CD8-positive, alpha-beta memory T cell (primary cell): ENCODE data around the gene GCDH. TPM values are rescaled to one million over a fixed set of nuclear protein-coding genes. Genes with fewer than 3 reads are reported as not detected.
A peak's percentile ranks its signal among the peaks of the same experiment; 100 is the strongest.

Experiments used
- CTCF ChIA-PET: fragments of 350-600 bp; sonication (Branson Sonifier 250); formaldehyde crosslinking; loops from one replicate; lab custom pipeline; 2021; ENCODE audit warnings: antibody characterized with exemption; lab: Charles Lee
- POLR2A ChIA-PET: fragments of 350-600 bp; sonication (Branson Sonifier 250); formaldehyde crosslinking; loops from one replicate; lab custom pipeline; 2021; ENCODE audit warnings: antibody characterized with exemption; lab: Charles Lee
- DNase-seq, 5 donors: peaks; one replicate each; pipeline versions ENCODE4 v3.0.0 to v3.0.0-alpha.2; 2020 to 2022; ENCODE audit warnings: mixed read lengths in 1 of 5
- H3K27ac ChIP-seq: one replicate; pipeline ENCODE4 v1.7.0; 2013; ENCODE audit warnings: low read depth, mild to moderate bottlenecking, low read length, moderate library complexity
- H3K27me3 ChIP-seq: 2 replicates; pipeline ENCODE4 v1.7.0; 2013; ENCODE audit warnings: low read length, mild to moderate bottlenecking; ENCODE audit not compliant: insufficient read depth, poor library complexity, severe bottlenecking
- H3K36me3 ChIP-seq: 2 replicates; pipeline ENCODE4 v1.7.0; 2013; ENCODE audit warnings: mild to moderate bottlenecking, low read length, moderate library complexity; ENCODE audit not compliant: insufficient read depth
- H3K4me1 ChIP-seq: 2 replicates; pipeline ENCODE4 v1.7.0; 2013; ENCODE audit warnings: mild to moderate bottlenecking, low read length, moderate library complexity; ENCODE audit not compliant: insufficient read depth
- H3K4me3 ChIP-seq: 2 replicates; pipeline ENCODE4 v1.7.0; 2013; ENCODE audit warnings: mild to moderate bottlenecking, low read length
- H3K9me3 ChIP-seq: 2 replicates; pipeline ENCODE4 v1.7.0; 2013; ENCODE audit warnings: mild to moderate bottlenecking, low read length
- H3K27ac Mint-ChIP-seq, 8 donors: one replicate each; pipeline ENCODE4 v1.8.0; 2020 to 2021; ENCODE audit warnings: mixed read lengths in 8 of 8, mild to moderate bottlenecking in 6 of 8, inconsistent platforms in 3 of 8, moderate library complexity in 3 of 8
- H3K27me3 Mint-ChIP-seq, 2 donors: one replicate each; pipeline ENCODE4 v1.8.0; 2020 to 2021; ENCODE audit warnings: mixed read lengths in 2 of 2, mild to moderate bottlenecking in 1 of 2, moderate library complexity in 1 of 2
- H3K36me3 Mint-ChIP-seq, 3 donors: one replicate each; pipeline ENCODE4 v1.8.0; 2020 to 2021; ENCODE audit warnings: mixed read lengths in 3 of 3, inconsistent platforms in 1 of 3, mild to moderate bottlenecking in 1 of 3
- H3K4me1 Mint-ChIP-seq, 3 donors: one replicate each; pipeline ENCODE4 v1.8.0; 2020 to 2021; ENCODE audit warnings: mixed read lengths in 3 of 3, inconsistent platforms in 1 of 3, mild to moderate bottlenecking in 1 of 3
- H3K4me3 Mint-ChIP-seq, 7 donors: one replicate each; pipeline ENCODE4 v1.8.0; 2020 to 2021; ENCODE audit warnings: mixed read lengths in 7 of 7, mild to moderate bottlenecking in 6 of 7, moderate library complexity in 4 of 7, inconsistent platforms in 2 of 7
- H3K9me3 Mint-ChIP-seq, 5 donors: one replicate each; pipeline ENCODE4 v1.8.0; 2020 to 2022; ENCODE audit warnings: mixed read lengths in 5 of 5, mild to moderate bottlenecking in 3 of 5, moderate library complexity in 2 of 5, inconsistent platforms in 1 of 5
- polyA plus RNA-seq: library from polyadenylated mRNA; unstranded; fragments of 300-500 nt; fragmentation: Illumina TruSeq; gene quantifications from one replicate; pipeline ENCODE4 v1.2.3, GENCODE V29; 2021
- total RNA-seq, 2 experiments: library from RNA; stranded (reverse); gene quantifications; one replicate each; pipeline ENCODE4 v1.2.3, GENCODE V29; 2021

The GCDH gene
- total and polyA plus RNA-seq, 3 experiments from 2014 or later, result 19.7 to 60.1 (median 59.4) TPM

- H3K4me1 ChIP-seq, result peaks cover 12% of the 10 kb centered on the region
- no peaks in the 10 kb centered on the region for H3K27me3 ChIP-seq
- no peak overlapping the region for H3K27ac ChIP-seq
- DNase-seq, result no peak
- H3K4me3 ChIP-seq, result no peak overlapping the region
- H3K9me3 ChIP-seq, result no peaks in the 10 kb centered on the region
- peaks cover 14% of the 10 kb centered on the region for H3K36me3 ChIP-seq
- H3K36me3 Mint-ChIP-seq, result peaks cover 11 to 52% (median 12%) of the 10 kb centered on the region in 3 donors
- no peaks in the 10 kb centered on the region for H3K9me3 Mint-ChIP-seq
- CTCF ChIA-PET, result interaction anchor here (1.7 kb wide), 1 partner anchor 72 kb away, joined by 5 read pairs; no protein-coding TSS in a partner anchor
- POLR2A ChIA-PET, result no interaction called here
- peak overlapping the region; percentile 34 to 78 (median 53) for H3K4me3 Mint-ChIP-seq
- peak overlapping the region in 2 of 8 donors; percentile 24 to 60 for H3K27ac Mint-ChIP-seq
- H3K27me3 Mint-ChIP-seq, result peaks cover 0 to 4% of the 10 kb centered on the region in 2 donors
- peaks cover 20 to 38% (median 25%) of the 10 kb centered on the region in 3 donors for H3K4me1 Mint-ChIP-seq
Observed at GRCh38 chr19:12893582-12893981, 2.6 kb downstream of the GCDH start.

GRCh38 chr19:12896460-12896859 is 5.5 kb downstream of the GCDH start:
- Mint-ChIP-seq H3K36me3 (peaks cover 11 to 67% (median 14%) of the 10 kb centered on the region in 3 donors), H3K4me1 (peaks cover 7 to 18% (median 12%) of the 10 kb centered on the region in 3 donors), H3K27me3 (no peaks in the 10 kb centered on the region), H3K4me3 (peak overlapping the region in 1 of 7 donors; percentile 34), H3K27ac (no peak overlapping the region), H3K9me3 (no peaks in the 10 kb centered on the region)
- no peak overlapping the region for H3K27ac ChIP-seq
- CTCF ChIA-PET, result interaction anchor here (0.8 to 1.6 kb wide), 2 partner anchors 11 to 17 kb away, joined by 3 to 4 read pairs; no protein-coding TSS in a partner anchor
- POLR2A ChIA-PET, result no interaction called here
- H3K9me3 ChIP-seq, result no peaks in the 10 kb centered on the region
- H3K36me3 ChIP-seq, result peaks cover 14% of the 10 kb centered on the region
- no peak for DNase-seq
- H3K27me3 ChIP-seq, result no peaks in the 10 kb centered on the region
- H3K4me3 ChIP-seq, result no peak overlapping the region
- H3K4me1 ChIP-seq, result peaks cover 8% of the 10 kb centered on the region

DNA sequence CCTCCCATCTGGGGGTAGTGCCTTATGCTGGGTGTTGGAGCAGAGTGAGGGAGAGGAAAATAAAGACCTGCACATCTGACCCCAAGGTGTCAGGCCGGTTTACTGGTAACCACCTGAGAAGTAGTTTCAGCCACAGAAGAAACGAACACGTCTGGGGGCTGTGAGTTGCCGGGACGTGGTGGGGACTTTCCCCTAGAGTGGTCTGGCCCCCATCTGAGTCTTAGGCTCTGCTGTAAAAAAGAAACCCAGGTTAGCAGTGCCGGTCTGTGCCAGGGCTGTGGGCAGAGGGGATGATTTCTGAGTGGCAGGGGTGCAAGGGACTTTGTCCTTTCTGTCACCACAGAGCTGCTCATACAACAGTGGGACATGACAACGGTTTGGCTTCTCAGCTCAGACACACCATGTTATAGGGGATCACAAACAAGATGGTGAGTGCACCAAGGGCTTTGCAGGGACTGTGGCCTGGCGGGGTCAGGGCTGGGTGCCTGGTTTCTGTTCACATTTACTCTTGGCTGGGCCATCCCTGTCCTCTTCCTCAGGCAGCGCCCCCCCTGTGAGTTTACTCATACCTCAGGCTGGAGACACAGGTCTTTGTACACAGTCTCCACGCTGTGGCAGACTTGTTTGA is 9.0 kb downstream of the GCDH start:
- ChIA-PET POLR2A (no interaction called here), CTCF (interaction anchor here (1.2 to 1.7 kb wide), 4 partner anchors 9 to 65 kb away, joined by 3 to 5 read pairs (median 4); partner anchors contain the start of gene GCDH)
- Mint-ChIP-seq H3K36me3 (peaks cover 7 to 49% (median 7%) of the 10 kb centered on the region in 3 donors), H3K27ac (peak overlapping the region in 3 of 8 donors; percentile 46 to 74 (median 71)), H3K9me3 (no peaks in the 10 kb centered on the region), H3K27me3 (no peaks in the 10 kb centered on the region), H3K4me1 (no peaks in the 10 kb centered on the region), H3K4me3 (no peak overlapping the region)
- H3K36me3 ChIP-seq, result peaks cover 6% of the 10 kb centered on the region
- no peaks in the 10 kb centered on the region for H3K4me1 ChIP-seq
- no peaks in the 10 kb centered on the region for H3K27me3 ChIP-seq
- no peak overlapping the region for H3K4me3 ChIP-seq
- no peak overlapping the region for H3K27ac ChIP-seq
- no peaks in the 10 kb centered on the region for H3K9me3 ChIP-seq
- DNase-seq, result no peak

- ChIA-PET POLR2A (no interaction called here), CTCF (interaction anchor here (1.2 to 1.9 kb wide), 2 partner anchors 22 to 59 kb away, joined by 3 to 5 read pairs; no protein-coding TSS in a partner anchor)
- DNase-seq, result no peak
- H3K36me3 Mint-ChIP-seq, result peaks cover 0 to 2% (median 0%) of the 10 kb centered on the region in 3 donors
- no peaks in the 10 kb centered on the region for H3K4me1 ChIP-seq
- H3K27ac ChIP-seq, result no peak overlapping the region
- H3K4me3 Mint-ChIP-seq, result no peak overlapping the region
- H3K4me3 ChIP-seq, result no peak overlapping the region
- H3K4me1 Mint-ChIP-seq, result no peaks in the 10 kb centered on the region
- no peak overlapping the region for H3K27ac Mint-ChIP-seq
- no peaks in the 10 kb centered on the region for H3K9me3 Mint-ChIP-seq
- no peaks in the 10 kb centered on the region for H3K36me3 ChIP-seq
- H3K9me3 ChIP-seq, result no peaks in the 10 kb centered on the region
- no peaks in the 10 kb centered on the region for H3K27me3 ChIP-seq
- no peaks in the 10 kb centered on the region for H3K27me3 Mint-ChIP-seq
Observed at GRCh38 chr19:12907166-12907565, 16.2 kb downstream of the GCDH start.

DNA sequence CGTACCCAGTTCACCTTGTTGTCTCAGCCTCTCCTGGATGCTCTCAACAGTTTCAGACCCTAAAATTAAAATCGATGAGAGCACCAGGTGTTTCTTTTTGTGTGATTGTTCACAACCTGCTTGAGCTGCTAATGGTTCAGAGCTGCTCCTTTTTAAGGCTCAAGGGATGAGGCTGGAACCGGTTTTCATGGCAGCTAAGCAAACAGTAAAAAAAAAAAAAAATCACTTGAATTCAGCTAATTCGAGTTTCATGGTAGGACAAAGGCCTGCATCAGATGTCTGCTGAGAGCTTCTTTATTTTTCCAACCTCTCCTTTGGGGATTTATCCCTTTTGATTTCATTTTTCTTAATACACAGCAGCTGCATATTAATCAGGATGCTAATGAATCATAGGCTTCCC is 21.6 kb downstream of the GCDH start:
- H3K27me3 Mint-ChIP-seq, result peaks cover 0 to 2% of the 10 kb centered on the region in 2 donors
- Histone ChIP-seq H3K36me3 (no peaks in the 10 kb centered on the region), H3K9me3 (no peaks in the 10 kb centered on the region), H3K27ac (no peak overlapping the region), H3K4me1 (peaks cover 22% of the 10 kb centered on the region), H3K4me3 (no peak overlapping the region), H3K27me3 (no peaks in the 10 kb centered on the region)
- H3K9me3 Mint-ChIP-seq, result no peaks in the 10 kb centered on the region
- peak overlapping the region in 1 of 8 donors; percentile 69 for H3K27ac Mint-ChIP-seq
- H3K36me3 Mint-ChIP-seq, result no peaks in the 10 kb centered on the region
- DNase-seq, result no peak
- POLR2A ChIA-PET, result no interaction called here
- CTCF ChIA-PET, result interaction anchor here (1.3 to 2.8 kb wide), 3 partner anchors 22 to 53 kb away, joined by 3 to 10 read pairs (median 10); partner anchors contain the start of gene GCDH
- peaks cover 19 to 29% (median 20%) of the 10 kb centered on the region in 3 donors for H3K4me1 Mint-ChIP-seq
- no peak overlapping the region for H3K4me3 Mint-ChIP-seq

- Mint-ChIP-seq H3K4me3 (no peak overlapping the region), H3K4me1 (peaks cover 19 to 29% (median 20%) of the 10 kb centered on the region in 3 donors), H3K27me3 (peaks cover 0 to 2% of the 10 kb centered on the region in 2 donors), H3K9me3 (no peaks in the 10 kb centered on the region), H3K36me3 (no peaks in the 10 kb centered on the region), H3K27ac (peak overlapping the region in 3 of 8 donors; percentile 51 to 93 (median 93))
- peaks cover 22% of the 10 kb centered on the region for H3K4me1 ChIP-seq
- H3K27me3 ChIP-seq, result no peaks in the 10 kb centered on the region
- no peaks in the 10 kb centered on the region for H3K36me3 ChIP-seq
- no peak overlapping the region for H3K27ac ChIP-seq
- DNase-seq, result no peak
- POLR2A ChIA-PET, result interaction anchor here (0.6 to 1.5 kb wide), 3 partner anchors 26 to 160 kb away, joined by 4 to 9 read pairs (median 8); partner anchors contain the start of genes CALR and DNASE2
- no peak overlapping the region for H3K4me3 ChIP-seq
- H3K9me3 ChIP-seq, result no peaks in the 10 kb centered on the region
- CTCF ChIA-PET, result interaction anchor here (1.3 to 2.8 kb wide), 4 partner anchors 23 to 52 kb away, joined by 3 to 10 read pairs (median 6); partner anchors contain the start of genes GCDH and KLF1
Observed at GRCh38 chr19:12913011-12913561, 22.1 kb downstream of the GCDH start.

DNA sequence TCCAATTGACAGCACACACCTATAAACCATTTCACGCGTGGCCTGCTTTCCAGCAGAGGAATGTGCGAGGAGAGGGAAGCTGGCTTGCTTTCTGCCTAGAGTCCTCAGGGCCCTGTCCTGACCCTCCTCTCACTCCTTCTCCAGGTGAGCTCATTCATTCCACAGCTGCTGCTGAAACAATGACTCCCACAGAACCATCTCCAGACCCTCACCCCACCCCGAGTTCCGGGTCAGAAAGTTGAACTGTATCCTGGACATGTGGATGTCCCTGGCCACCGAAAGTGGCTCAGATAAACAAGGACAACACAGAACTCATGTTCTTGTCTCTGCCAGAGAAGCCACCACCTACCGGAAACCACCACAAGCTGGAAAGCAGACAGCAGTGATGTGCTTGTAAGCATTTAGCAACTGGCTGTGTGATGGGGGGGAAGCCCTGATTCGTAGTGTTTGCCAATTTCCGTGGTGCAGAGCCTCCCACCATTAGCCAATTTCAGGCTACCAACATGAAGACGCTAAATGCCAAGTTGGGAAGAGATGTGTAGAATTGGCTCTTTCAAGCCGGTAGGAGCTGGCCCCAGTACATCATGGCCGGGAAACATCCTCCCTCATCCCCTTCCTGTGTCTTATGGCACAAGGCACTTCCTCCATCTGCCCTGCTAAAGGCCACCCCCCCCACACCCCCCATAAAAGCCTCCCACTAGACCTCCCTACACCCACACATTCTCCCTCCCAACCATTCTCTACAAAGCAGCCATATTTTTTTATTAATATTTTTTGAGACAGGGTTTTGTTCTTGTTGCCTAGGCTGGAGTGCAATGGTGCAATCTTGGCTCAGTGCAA is 23.1 kb downstream of the GCDH start:
- Mint-ChIP-seq H3K27ac (peak overlapping the region; percentile 88 to 96 (median 92)), H3K4me3 (peak overlapping the region; percentile 50 to 83 (median 71)), H3K4me1 (peaks cover 22 to 37% (median 22%) of the 10 kb centered on the region in 3 donors), H3K36me3 (no peaks in the 10 kb centered on the region), H3K27me3 (peaks cover 0 to 2% of the 10 kb centered on the region in 2 donors), H3K9me3 (no peaks in the 10 kb centered on the region)
- ChIA-PET CTCF (interaction anchor here (1.1 to 2.8 kb wide), 7 partner anchors 10 to 148 kb away, joined by 3 to 10 read pairs (median 3); partner anchors contain the start of genes GCDH and KLF1), POLR2A (interaction anchor here (0.5 to 1.5 kb wide), 6 partner anchors 14 to 159 kb away, joined by 4 to 9 read pairs (median 8); partner anchors contain the start of genes CALR, DNASE2 and GCDH)
- peak overlapping the region; percentile 39 for H3K4me3 ChIP-seq
- H3K27ac ChIP-seq, result no peak overlapping the region
- H3K9me3 ChIP-seq, result no peaks in the 10 kb centered on the region
- peaks cover 28% of the 10 kb centered on the region for H3K4me1 ChIP-seq
- no peaks in the 10 kb centered on the region for H3K27me3 ChIP-seq
- peak; percentile 26 to 76 (median 44) for DNase-seq
- no peaks in the 10 kb centered on the region for H3K36me3 ChIP-seq
